Tibial nerve (tissue), 3 donors: ENCODE measurements around the gene PRRC2C.

Experiments used
- POLR2A ChIP-seq, 2 donors: fragments of 450-650 bp; IDR thresholded peaks; one replicate each; pipeline ENCODE4 v1.6.1; 2017; ENCODE audit warnings: antibody characterized with exemption in 2 of 2, mild to moderate bottlenecking in 2 of 2, moderate library complexity in 2 of 2
- TF ChIP-seq, protein P1 (sequence below), 5 experiments: fragments of 200-600 bp in 3 of 5; fragments of 450-650 bp in 2 of 5; sonication (generic) in 3 of 5; IDR thresholded peaks; one replicate each; pipeline ENCODE4 v1.5.1; 2016 to 2019; ENCODE audit warnings: antibody characterized with exemption in 5 of 5, mild to moderate bottlenecking in 3 of 5, moderate library complexity in 2 of 5

DNA sequence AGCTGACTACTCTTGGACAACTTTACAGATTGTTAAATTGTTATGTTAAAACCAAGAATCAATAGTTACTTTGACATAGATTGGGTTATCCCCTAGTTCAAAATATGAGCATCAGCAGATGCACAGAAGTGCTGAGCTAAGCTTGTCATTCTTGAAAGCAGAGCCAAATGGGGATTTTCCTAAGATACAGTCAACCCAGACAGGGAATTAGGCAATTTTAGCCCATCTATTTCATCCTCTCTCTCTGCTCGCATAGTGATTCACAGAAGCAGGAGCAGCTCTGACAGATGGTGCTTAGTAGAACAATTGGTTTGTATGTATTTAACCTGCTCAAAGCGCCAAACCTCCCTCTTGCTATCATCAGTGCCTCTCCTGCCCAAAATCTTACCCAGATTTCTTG is 27.9 kb upstream of the PRRC2C start:
- TF ChIP-seq, protein P1, sequence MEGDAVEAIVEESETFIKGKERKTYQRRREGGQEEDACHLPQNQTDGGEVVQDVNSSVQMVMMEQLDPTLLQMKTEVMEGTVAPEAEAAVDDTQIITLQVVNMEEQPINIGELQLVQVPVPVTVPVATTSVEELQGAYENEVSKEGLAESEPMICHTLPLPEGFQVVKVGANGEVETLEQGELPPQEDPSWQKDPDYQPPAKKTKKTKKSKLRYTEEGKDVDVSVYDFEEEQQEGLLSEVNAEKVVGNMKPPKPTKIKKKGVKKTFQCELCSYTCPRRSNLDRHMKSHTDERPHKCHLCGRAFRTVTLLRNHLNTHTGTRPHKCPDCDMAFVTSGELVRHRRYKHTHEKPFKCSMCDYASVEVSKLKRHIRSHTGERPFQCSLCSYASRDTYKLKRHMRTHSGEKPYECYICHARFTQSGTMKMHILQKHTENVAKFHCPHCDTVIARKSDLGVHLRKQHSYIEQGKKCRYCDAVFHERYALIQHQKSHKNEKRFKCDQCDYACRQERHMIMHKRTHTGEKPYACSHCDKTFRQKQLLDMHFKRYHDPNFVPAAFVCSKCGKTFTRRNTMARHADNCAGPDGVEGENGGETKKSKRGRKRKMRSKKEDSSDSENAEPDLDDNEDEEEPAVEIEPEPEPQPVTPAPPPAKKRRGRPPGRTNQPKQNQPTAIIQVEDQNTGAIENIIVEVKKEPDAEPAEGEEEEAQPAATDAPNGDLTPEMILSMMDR (IDR thresholded peaks at IDR 0.05): no peak
- TF ChIP-seq POLR2A (IDR thresholded peaks at IDR 0.05): no peak
